H4 (cell line): Measurements from ENCODE around the gene UTY. TPM values are rescaled to one million over a fixed set of nuclear protein-coding genes. Genes with fewer than 3 reads are reported as not detected.

Source experiments
- DNase-seq: peaks from one replicate; pipeline ENCODE4 v3.0.0-alpha.2; 2015; ENCODE audit warnings: low spot score
- total RNA-seq: library from RNA; depleted of rRNA; stranded (reverse); fragments of >200 nt; shearing (Covaris generic); gene quantifications from 2 replicates; pipeline ENCODE4 v1.2.3, GENCODE V29; 2014

The UTY gene
- total RNA-seq, 1 experiment from 2014 or later, result 8.4 TPM

DNA sequence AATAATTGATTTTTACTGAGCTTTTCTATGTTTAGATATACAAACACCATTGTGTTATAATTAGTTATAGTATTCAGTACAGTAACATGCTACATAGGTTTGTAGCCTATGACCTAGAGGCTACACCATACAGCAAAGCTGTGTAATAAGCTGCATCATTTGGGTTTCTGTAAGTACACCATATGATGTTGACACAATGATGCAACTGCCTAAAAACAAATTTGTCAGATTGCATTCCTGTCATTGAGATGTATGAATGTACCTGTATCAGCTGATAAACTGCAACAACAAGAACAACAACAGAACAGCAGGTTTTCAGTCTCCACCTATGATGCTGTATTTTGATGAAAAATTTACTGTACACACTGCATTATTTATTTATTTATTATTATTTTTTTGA, 64.3 kb downstream of the UTY start:
- no peak for DNase-seq

DNA sequence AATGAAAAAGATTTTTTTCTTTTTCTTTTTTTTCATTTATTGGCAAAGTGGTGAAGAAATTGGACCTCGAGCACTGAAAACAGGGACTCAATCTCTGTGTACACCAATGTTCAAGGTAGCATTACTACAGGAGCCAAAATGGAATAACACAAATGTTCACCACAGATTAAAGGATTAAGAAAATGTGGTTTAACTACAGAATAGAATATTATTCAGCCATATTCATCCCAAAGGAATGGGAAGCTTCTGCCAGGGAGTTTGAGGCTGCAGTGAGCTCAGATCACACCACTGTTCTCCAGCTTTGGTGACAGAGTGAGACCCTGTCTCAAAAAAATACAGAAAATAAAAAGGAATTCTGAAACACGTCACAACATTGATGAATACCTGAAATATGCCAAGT, 81.0 kb downstream of the UTY start:
- no peak for DNase-seq

DNA sequence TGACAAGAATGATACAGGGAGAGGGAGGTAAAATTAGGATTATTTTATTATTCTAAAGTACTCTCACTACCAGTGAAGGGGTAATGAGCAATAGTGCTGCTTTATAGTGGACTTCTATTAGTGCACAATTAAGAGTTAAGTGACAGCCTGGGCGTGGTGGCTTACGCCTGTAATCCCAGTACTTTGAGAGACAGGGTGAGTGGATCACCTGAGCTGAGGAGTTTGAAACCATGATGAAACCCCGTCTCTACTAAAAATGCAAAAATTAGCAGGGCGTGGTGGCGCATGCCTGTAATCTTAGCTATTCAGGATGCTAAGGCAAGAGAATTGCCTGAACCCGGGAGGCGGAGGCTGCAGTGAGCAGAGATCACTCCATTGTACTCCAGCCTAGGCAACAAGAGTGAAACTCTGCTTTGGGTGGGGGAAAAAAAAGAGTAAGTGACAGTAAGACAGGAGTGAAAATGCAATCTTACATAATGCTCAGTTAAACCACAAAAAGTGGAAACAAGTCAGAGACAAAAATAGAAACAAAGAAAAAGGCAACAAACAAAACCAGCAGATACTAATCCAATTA, 98.6 kb downstream of the UTY start:
- no peak for DNase-seq

DNA sequence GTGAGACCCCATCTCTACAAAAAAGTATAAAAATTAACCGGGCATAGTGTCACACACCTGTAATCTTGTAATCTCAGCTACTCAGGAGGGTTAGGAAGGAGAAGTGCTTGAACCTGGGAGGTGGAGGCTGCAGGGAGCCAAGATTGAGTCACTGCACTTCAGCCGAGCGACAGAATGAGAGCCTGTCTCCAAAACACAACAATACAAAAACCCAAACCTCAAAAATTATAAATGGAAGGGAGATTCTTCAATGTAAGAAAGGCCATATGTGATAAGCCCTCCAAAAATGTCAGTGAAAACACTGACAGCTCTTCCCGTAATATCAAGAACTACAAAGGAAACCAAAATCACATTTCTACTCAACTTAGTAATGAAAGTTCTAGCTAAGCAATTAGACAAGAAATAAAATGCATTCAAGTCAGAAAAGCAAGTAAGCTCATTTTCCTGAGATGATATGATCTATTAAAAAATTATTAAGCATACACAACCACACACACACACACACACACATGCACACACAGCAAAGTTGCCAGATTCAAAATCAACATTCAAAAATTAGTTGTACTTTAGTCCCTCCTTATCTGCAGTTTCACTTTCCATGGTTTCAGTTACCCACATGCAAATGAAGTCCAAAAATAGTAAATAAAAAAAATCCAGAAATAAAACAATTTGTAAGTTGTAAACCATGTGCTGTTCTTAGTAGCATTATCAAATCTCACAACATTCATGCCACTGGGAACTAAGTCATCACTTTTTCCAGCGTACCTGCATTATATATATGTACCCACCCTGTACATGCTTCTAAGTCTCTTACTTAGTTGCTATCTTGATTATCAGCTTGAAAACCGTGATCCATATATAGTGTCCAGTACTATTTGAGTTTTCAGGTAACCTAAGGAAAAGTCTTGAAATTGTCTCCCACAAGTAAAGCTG, 108.7 kb downstream of the UTY start:
- DNase-seq, result no peak

DNA sequence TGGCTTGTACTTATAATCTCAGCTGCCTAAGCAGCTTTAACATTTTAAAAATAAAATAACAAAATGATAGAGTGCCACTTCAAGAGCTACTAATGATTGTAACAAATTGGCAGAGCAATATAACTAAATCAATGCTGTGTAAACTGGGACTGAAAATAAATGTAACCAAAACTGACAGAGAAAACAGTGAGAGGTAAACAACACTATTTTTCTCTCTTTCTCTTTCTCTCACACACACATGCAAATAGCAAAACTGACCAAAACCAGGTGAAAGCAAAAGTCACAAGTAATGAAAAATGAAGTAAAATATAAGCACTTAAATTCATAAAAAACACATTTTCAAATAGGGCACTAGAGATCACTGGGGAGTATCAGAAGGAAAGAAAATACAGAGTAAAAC, 109.6 kb downstream of the UTY start:
- no peak for DNase-seq

DNA sequence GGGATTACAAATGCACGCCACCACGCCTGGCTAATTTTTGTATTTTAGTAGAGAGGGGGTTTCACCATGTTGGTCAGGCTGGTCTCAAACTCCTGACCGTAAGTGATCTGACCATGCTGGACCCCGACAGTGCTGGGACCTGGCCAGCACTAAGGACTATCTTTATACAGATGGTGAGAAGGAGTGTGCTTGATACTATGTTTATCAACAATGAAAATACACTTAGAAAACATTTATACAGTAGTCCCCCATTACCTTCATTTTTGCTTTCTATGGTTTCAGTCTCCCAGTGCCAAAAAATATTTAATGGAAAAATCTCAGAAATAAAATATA, 111.4 kb downstream of the UTY start:
- DNase-seq, result no peak

DNA sequence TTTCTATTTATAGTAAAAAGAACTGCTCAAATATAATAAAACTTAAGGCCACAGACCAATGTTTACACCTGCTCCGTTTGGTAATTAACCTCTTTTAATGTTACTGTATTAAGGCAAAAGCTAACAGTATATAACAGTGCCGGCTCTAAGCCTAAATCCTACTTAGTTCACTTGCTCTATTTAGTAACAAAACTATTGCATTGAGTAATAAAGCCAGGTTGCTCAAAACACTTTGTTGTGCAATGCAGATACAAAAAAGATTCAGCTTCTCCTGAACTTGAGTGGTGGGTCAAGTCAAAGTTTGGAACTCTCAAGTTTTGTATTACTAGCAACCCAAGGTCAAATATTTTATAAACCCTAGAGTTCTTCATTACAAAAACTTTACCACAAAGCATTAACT, 116.2 kb downstream of the UTY start:
- no peak for DNase-seq

DNA sequence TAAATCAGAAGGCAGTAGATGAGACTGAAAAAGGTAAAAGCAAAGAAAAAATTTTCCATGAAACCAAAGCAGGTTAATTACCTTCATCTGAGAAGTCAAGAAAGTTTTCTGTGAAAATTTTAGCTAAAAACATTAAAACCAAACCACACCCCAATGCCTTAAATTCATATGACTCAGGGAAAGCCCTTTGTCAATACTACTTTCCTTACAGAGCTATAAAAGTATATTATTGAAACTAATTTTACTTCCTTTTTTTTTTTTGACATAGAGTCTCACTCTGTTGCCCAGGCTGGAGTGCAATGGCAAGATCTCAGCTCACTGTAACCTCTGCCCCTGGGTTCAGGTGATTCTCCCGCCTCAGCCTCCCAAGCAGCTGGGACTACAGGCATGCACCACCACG, 117.2 kb downstream of the UTY start:
- no peak for DNase-seq

DNA sequence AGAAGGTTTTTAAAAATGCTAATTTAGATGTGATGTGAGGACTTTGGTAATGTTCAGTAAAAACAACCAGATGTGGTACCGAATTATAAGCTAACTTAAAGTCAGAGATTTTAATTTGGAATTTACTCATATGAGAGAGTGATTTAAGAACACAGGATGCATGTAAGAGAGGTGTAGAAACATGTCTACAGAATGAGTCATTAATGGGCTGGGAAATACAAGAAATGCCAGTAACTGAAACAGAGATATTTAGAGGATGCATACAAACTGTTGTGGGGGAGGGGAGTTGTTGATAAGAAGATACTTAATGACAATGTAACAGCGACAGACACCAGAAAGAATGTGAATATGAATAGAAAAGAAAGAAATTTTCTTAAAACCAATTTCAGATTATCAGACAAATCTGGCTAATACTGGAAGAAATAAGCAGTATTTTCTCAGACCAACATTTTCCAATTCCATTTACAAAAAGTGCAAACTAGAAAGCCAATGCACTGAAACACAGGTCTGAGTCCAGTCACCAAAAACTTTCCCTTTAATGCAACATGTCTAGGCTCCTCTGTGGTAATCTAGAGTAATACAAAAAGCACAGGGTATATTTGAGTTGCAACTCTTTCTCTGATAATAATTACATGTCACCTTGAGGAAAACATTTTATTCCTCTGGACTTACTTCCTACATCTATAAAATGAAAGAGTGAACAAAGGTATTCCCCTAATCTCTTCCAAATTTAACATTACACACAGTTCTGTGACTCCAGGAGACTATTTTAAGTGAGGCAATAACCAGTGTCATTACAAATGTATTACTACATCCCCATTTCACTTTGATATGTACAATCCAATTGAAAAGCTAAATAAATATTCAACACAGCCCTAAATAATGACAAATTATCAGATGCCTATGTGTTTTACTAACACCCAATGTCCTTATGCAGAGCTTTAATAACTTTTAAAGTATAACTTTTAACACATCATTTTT, 117.9 kb downstream of the UTY start:
- DNase-seq, result no peak

DNA sequence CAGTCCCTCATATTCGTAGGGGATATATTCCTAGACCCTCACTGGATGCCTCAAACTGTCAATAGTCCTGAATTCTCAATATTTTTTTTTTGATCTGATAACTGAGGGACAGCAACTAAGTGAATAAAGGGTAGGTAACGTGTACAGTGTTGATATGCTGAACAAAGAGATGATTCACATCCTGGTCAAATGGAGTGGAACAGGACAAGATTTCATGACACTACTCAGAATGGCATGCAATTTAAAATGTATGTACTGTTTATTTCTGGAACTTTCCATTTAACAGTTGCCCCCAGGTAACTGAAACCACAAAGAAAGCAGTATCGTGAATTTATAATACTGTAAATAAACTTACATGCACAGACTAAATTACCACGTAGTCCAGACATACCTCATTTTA, 128.4 kb downstream of the UTY start:
- peak; percentile 1 for DNase-seq

DNA sequence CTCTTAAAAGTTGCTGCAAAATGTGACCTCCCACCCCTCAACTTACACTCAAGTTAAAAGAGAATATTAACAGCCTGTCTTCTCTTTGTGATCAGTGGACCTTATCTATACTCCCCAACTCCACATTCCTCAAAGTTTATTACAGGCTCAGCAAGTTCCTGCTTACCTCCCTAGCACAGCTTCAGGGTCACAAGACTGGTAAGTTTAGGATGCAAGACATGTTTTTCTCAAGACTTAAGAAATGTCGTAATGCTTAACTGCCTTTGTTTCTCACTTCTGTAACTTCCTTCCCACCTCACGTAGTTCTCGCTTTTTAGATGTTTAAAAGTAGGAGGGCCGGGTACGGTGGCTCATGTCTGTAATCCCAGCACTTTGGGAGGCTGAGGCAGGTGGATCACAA, 132.7 kb downstream of the UTY start:
- no peak for DNase-seq

DNA sequence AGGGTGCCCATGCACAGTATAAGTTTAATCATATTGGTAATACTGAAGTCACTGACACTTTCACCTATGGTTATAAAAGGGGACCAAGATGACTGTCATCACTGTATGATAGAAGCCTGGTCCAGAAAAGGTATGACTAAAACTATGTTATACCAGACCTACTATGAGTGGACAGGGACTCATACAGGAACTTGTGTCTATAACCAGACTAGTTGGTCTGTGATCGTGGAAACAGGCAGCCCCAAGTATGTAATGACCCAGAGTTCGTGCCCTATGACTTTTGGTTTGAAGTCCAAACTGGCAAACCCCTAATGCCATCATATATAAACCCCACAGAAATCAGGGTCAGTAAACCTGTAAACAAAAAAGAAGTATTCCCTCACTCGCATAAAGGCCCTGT, 134.3 kb downstream of the UTY start:
- DNase-seq, result no peak

DNA sequence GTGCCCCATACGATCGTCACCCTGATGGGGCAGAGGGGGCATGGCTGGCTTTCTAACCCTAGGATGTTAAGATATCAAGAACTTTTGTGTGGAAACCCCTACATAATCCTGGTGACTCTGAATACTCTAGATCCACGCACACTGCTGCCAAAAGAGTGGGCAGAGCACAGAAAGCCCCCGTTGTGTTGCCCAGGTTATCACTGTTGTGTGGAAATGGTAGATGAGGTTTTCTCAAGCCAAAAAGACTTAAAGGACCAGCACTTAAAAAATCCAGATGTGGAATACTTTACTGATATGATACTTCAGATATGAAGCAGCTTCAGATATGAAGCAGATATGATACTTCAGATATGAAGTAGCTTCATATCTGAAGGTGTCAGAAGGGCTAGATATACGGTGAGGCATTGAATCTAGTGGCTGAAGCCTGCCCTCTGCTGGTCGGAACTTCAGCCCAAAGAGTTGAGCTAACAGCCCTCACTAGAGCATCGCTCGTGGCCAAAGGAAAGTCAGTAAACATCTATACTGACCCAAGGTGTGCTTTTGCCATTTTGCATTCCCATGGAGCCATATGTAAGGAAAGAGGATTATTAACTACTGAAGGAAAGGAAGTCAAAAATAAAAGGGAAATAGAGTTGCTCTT, 136.4 kb downstream of the UTY start:
- peak; percentile 4 for DNase-seq

DNA sequence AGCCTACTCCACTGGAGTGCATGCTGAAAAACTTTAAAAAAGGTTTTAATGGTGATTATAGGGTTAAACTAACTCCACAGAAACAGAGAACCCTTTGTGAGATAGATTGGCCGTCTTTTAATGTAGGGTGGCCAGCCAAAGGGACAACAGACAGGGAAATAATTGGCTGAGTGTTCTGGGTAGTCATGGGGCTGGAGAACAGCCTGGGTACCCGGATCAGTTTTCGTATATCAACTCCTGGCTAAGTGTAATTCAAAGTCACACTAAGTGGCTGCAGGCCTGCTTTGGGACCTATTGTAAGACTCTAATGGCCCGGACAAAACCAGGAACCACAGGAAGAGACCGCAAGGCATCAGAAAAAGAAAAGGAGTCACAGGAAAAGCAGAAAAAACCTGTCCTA, 139.9 kb downstream of the UTY start:
- DNase-seq, result no peak

DNA sequence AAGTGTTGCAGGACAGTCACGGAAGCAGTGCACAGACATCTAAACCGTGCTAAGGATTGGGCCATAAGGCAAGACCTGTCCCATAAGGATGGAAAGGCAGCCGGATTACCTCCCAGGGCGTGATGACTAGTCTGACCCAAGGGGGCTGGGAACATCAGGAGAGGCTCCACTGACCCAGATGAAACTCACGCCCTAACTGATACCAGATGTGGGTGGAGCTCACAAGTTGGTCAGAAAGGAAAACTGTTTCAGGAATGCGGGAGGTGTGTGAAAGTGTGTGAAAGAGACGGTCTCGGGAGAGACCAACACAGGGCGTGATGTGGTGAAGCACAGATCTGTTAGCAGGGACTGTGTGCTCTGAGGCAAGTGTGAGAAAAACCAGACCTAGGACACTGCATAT, 140.5 kb downstream of the UTY start:
- no peak for DNase-seq

- no peak for DNase-seq
Measured at GRCh38 chrY:13338711-13339110, 141.1 kb downstream of the UTY start.

DNA sequence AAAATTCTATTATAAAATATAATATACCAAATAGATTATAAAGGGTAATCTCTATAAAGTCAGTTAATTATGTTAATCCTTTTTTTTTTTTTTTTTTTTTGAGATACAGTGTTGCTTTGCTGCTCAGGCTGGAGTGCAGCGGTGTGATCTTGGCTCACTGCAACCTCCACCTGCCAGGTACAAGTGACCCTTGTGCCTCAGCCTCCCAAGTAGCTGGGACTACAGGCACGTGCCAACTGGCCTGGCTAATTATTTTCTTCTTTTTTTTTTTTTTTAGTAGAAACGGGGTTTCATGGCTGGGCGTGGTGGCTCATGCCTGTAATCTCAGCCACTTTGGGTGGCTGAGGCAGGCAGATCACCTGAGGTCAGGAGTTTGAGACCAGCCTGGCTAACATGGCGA, 141.9 kb downstream of the UTY start:
- DNase-seq, result no peak

- no peak for DNase-seq
Measured at GRCh38 chrY:13333791-13334190, 146.0 kb downstream of the UTY start.

GRCh38 chrY:13330651-13331050, 149.2 kb downstream of the UTY start:
- DNase-seq, result no peak

- no peak for DNase-seq
Measured at GRCh38 chrY:13312966-13313365, 166.9 kb downstream of the UTY start.

DNA sequence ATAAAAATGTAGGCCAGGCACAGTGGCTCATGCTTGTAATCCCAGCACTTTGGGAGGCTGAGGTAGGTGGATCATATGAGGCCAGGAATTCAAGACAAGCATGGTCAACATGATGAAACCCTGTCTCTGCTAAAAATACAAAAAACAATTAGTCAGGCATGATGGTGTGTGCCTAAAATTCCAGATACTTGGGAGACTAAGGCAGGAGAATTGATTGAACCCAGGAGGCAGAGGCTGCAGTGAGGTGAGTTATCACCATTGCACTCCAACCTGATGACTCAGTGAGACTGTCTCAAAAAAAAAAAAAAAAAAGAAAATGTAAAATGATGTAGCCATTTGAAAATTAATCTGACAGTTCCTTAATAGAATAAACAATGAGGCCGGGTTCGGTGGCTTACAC, 171.9 kb downstream of the UTY start:
- DNase-seq, result no peak

DNA sequence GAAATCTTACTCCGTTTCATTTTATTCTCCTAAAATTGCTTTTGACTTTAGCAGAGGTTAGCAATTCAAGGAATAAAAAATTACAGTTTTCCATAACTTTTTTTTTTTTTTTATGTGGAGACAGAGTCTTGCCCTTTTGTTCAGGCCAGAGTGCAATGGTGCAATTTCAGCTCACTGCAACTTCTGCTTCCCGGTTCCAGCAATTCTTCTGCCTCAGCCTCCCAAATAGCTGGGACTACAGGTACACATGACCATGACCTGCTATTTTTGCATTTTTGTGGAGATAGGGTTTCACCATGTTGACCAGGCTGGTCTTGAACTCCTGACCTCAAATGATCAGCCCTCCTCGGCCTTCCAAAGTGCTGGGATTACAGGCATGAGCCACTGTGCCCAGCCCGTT, 179.0 kb downstream of the UTY start:
- DNase-seq, result no peak
